GM18873 (cell line): ENCODE measurements around the gene ABCA8.

Source experiments
- ATAC-seq: cut with Tn5 transposase; IDR thresholded peaks from one replicate; pipeline ENCODE4 v1.9.1; 2021; ENCODE audit warnings: mild to moderate bottlenecking, moderate library complexity, moderate number of reproducible peaks; ENCODE audit not compliant: unreplicated experiment, low FRiP score

The ABCA8 gene

DNA sequence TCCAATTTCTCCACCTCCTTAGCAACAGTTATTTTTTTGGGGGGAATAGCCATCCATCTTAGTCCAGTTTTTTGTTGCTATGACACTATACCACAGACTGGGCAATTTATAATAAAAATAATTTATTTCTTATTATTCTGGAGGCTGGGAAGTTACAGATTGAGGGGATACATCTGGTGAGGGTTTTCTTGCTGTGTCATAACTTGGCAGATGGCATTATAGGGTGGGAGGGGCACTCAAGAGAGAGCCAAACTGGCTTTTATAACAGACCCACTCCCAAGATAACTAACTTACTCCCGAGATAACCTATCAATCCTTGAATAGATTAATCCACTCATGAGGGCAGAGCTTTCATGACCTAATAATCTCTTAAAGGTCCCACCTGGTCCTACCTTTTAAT lies 84.2 kb downstream of the ABCA8 start:
- no peak for ATAC-seq

DNA sequence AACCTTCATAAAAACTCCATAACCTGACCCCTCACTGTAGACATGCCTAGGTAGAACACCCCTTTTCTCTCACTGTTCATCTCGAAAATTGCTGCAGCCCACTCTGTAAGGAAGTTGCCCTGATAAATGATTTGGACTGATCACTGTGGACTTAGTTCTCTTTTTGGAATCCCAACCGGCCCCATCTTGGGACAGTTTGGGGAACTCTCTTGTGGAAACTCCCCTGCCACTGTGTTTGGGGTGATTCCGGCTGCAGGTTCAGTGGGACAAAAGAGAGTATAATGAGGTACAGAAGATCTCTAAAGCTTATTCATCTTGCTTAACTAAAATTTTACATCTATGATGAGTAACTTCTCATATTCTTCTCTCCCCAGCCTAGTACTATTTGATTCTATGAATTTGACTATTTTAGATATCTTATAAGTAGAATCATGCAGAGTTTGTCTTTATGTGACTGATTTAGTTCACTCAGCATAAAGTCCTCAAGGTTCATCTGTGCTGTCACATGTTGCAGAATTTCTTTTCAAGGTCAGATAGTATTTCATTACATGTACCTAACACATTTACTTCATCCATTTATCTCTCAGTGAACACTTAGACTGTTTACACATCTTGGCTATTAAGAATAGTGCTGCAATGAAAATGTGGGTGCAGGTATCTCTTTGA lies 84.9 kb downstream of the ABCA8 start:
- ATAC-seq, result no peak

DNA sequence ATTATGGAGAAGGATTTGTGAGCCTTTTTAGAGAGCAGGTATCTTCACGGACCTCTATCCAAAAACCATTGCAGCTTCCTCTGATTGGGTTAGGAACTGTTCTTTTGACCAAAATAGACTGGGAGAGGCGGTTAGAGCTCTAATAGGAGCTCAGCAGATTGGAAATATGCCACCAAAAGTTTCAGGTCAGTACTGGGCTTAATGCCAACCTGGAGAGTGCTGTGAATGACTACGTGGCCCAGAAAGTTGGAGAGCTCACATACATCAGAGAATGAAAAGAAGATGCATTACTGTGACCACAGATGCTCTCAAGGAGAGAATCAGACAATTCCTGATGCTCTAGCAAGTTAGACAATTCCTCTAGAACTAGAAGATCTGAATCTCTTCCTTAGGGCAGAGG lies 86.5 kb downstream of the ABCA8 start:
- no peak for ATAC-seq

DNA sequence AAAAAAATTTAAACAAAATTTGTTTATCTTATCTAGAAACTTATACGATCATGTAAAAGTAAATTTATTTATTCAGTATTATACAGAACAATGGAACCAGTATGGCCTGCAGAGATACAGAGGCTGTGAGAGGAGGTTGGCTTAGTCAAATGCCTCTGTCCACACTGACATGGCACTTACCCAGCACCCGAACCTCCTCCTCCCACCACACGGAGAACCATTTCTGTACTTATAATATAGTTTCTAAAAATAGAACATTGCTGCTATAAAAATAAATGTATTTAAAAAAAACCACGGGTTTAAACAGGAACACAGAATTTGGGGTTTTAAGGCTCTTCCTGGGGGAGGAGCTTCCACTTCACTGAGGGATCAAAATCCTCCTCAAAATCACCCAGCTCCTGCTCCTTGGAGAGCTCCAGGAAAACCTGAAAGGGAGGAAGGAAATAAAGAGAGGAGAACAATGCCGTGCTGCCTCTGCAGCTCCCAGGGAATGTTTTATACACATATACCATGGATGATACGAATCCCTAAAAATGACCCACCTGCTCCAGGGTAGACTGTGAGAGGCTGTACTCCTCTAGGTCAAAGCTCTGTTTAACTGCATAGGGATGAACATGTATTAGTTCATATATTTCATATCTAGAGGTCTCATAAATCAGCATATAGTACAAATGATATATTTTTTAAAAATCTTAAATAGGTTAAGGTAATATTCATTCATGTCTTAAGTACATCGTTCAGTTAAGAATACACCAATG lies 87.3 kb downstream of the ABCA8 start:
- no peak for ATAC-seq

DNA sequence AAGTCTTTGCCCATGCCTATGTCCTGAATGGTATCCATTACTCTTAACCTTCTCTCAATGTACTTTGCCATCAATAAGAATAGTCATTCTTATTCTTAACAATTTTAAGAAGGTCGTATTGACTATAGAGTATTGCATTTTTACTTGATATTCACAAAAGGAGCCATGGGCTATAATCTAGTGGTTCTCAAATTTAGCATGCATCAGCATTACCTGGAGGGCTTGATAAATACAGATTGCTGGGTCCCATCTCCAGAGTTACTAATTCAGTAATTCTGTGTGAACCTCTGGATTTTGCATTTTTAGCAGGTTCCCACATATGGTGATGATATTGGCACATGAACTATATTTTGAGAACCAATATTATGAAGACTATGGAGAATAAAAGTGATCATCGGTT lies 89.6 kb downstream of the ABCA8 start:
- no peak for ATAC-seq

DNA sequence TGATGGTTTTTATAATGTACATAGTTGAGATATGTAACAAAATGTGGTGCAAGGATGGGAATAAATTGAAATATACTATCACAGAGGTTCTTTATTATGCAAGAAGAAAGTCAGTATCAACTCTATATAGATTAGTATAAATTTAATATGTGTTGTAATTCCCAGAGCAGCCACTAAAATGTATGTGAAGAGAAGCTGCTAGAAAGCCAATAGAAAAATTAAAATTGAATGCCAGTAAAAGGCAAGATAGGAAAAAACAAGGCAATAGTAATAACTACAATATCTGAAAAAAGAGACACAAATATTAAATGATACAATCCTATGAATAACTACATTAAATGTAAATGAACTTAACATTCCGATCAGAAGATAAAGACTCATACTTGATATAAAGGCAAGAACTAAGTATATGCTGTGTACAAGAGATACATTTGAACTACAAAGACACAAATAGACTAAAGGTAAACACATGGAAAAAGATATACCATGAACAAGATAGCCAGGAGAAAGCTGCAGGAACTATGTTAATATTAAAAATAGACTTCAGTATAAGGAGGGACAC lies 92.0 kb downstream of the ABCA8 start:
- no peak for ATAC-seq

DNA sequence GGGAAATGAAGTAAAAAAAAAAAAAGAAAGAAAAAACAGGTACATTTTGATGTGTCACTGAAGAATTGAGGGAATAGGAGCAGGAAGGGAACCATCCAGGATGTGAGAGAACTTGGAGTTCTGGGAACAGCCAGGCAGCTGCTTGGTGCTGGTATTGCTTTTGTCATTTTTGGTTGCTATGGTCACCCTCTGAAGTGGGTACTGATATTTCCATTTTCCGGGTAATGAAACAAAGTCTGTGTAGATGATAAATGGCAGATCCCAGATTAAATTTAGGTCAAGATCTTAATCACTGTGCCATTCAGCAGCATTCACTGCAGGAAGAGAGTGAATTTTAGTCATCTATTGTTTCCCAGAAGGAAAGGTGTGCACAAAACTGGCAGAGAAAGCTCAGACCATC lies 93.6 kb downstream of the ABCA8 start:
- ATAC-seq, result no peak

DNA sequence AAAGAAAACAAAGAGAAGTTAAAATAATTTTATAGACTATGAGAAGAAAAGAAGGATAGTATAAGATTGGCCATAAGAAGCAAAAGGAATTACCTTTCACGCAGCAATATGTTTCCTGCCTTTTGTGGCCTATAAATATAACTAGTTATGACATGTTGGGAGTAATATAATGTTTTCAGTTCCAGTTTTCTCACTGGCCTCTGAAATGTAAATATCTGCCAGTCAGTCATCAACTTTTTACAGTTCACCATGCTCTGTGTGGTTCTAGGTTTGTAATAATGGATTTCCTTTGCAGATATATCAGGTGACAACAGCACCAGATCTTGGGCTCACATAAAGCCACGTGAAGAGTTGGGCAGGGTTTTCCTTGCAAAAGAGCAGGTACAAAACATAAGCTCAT lies 94.3 kb downstream of the ABCA8 start:
- no peak for ATAC-seq

DNA sequence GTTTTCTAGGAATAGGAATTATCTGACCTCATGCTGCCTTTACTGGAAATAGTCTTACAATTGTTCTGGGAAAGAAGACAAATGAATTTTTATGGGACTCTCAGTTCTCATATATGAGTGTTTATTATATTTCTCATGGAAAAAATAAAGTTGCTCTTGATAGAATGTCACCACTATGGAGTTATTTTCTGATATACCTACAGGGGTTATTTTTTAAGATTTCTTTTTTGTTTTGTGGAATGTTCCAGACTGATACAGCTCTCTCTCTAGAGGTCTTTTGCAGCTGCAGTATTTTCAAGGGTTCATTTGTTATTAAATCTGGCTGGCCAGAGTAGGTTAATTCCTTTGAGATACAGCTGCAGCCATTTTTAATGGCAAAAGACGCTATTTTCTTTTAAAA lies 100.7 kb downstream of the ABCA8 start:
- no peak for ATAC-seq

DNA sequence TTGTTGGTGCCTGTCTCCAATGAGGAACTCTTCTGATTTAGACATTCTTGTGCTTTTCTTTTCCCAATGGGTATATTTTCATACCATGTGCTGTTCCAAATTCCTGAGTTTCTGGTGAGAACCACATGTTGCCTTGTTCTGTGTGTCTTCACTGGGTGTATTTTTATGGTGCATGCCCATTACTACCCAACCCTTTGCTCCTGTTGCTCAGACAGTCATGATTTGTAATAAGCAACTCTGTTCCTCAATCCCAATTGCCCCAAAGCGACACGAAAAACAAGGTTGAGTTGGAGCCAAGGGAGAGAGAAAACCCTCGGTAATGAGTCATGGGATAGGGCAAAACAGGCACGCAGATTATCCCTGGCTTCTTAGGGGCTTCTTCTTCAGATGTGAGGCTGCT lies 101.8 kb downstream of the ABCA8 start:
- ATAC-seq, result no peak

DNA sequence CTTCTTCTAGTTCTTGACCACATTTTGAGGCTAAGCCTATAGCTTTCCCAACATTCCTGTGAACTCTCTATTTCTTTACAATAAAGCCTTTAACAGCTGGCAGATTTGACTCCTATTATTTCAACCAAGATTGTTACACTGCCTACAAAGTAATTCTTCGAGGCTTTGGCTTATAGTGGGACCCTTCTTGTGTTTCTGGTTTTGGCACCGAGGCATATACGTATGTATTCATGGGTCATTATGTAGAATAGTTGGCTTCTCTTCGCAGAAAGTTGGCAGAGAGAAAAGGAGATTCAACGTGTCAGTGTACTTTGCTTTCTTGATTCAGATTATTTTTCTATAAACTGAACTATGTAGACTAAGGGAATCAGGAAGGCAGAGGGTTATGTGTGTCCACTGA lies 102.2 kb downstream of the ABCA8 start:
- no peak for ATAC-seq

DNA sequence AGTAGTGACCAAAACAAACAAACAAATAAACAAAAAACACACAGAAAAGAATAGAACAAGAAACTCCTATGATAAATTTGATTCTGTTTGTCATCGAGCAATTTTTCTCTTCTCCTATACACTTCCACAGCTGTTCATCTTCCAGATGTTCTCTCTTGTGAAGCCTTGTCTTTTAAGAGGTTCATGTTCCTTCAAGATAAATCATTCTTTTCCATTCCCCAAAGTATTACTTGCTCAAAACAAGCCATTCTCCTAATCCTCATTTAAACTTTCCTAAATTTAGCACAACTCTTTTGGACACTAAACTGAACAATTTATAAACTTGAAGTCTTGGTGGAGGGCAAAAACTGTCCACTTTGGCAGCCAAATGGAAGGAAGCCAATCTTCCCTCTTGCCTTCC lies 103.3 kb downstream of the ABCA8 start:
- ATAC-seq, result no peak

DNA sequence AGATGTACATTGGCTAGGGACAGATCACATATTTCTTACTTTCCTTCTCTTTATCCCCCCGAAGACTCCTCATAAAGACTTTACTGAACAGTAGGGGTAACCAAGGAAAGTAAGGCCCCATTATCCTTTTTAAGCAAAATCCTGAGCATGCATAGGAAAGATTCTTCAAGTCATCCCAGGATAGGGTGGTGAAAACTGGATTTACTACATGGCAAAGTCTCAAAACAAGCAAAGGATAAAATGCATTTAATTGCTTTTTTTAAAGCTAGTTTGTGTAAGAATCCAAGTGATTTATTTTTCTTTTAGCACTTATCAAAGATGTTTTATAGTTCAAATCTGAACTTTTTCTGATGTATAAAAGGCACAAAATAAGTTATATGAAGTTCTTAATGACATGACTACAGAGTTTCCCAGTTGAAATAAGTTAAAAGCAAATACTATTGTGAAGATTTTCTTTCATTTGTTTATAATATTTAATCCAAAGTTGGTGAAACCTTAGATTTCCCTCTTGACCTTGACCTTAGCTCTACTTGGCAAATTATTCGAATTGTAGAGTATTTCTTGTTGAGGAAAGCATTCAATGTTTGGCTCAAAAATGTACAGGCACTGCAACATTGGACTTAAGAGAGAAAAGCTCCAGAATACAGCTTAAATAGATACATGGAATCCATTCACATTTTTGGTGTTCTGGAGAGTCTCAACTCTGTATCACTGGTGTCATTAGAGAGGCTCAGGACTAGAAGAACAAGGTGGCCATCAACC lies 104.3 kb downstream of the ABCA8 start:
- ATAC-seq, result no peak

DNA sequence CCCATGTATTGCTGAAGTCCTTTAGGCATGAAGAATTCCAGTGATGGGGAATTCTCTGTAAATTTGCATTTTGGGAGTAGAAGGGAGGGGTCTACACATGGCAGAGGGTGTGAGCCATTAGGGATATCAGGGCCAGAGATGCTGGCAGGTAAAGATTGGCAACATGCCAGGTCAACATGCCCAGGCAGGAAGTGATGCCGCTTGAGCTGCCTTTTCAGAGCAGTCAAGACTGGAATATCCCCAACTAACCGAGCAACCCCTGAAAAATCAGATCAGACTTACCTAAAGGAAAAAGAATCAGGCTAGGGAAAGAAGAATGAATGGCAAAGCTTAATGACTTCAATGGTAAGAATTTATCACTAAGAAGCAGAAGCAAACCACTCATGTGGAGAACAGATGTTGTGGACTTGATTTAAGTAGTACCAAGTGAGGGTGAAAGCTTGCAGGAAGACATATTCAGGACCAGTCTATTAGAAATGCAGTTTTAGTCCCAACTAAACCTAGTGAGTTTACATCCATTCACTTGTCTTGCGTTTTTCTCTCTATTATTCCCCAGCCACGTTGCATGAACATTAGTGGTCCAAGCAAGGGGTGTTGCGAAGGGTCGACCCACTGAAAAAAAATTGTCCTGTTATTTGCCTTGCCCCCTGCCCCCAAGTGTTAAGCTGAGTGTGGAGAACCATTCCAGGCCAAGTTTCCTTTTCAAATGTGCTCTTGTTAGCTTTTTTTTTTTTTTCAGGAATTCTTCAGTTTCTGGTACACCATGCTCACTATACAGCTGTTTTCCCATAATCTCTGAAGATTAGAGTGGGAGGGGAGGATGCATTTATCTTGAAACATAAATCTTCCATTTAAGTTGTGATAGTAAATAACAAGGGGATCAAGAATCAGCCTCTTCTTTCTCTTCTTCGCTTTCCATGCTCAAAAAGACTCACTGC lies 105.2 kb downstream of the ABCA8 start:
- ATAC-seq, result no peak

DNA sequence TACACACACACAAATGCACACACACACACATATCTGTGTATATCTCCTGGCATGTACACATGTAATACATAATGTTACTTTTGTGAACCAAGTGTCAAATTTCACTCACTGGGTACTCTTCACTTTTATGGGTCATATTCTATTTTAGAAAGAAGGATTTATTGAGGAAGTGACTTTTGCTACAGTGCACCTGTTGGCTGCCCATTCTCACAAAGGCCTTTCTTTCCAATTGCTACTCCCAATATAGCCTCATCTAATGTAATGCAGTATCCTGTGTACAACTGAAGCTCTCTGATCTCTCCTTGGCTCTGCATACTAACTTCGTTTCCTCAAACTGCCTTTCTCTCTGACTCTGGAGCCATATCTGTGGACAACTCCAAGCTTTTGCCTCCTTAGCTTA lies 107.5 kb downstream of the ABCA8 start:
- no peak for ATAC-seq

DNA sequence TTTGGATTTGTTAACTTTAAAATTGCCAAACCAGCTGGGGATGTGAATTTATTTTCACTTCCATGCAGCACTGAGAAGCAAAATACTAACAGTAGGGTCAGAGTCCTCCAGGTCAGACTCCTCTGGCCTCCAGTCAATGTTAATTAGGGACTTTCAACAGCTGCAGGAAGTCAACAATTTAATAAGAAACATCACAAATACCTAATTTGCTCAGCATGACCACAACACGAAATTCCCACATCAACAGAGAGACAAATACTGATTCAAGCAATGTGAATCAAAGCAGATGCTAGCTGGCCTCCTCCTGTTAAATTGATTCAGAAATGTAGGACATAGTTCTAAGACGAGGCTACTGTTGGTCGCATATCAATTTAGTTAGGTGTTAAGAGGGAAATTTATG lies 111.7 kb downstream of the ABCA8 start:
- peak; percentile 49 for ATAC-seq

DNA sequence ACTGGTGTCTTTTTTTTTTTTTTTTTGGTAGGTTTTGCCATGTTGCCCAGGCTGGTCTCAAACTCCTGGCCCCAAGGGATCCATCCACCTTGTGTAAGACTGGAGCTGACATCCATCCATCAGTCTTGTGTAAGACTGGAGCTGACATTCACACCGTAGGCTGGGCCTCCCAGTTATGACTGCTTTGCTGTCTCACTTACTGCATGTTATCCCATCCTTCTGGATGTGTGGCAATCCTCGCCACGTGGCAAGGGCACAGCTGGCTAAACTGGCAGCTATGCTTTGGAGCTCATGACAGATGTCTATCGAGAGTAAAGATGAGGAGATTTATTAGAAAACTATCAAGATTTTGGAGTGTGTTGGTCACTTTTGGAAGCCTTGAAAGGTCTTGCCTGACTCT lies 115.1 kb downstream of the ABCA8 start:
- ATAC-seq, result no peak

DNA sequence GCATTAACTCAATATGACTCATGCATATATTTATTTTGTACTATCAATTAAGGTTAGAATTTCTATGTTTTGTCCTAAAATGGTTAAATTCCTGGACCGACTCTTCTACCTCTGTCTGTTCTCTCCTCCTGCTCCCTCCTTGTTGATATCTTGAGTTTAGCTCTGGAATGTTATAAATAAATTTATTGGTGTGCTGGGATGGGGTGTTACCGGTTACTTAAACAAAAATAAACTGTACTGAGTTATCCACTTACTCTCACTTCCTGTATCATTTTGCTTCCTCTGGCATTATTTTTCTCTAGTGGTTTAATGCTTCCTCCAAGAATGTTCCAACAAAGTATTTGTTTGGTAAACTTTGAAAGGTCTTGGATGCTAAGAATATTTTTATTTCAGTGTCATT lies 120.1 kb downstream of the ABCA8 start:
- no peak for ATAC-seq

DNA sequence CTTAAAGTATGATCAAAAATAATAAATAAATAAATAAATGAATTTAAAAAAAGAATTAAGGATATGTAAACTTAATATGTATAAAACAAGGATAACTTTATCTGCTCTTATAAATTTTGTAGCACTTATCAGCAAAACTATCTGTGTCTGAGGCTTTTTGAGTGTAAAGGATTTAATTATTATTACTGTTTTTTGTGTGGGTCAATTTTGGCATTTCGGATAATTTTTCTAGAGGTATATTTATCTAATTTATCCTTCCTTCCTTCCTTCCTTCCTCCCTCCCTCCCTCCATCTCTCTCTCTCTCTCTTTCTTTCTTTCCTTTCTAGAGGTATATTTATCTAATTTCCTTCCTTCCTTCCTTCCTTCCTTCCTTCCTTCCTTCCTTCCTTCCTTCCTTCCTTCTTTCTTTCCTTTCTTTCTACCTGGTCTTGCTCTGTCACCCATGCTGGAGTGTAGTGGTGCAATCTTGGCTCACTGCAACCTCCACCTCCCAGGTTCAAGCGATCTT lies 120.8 kb downstream of the ABCA8 start:
- ATAC-seq, result no peak
